BJ (cell line): ENCODE data around the gene FGFR3. TPM values are rescaled to one million over a fixed set of nuclear protein-coding genes. Genes with fewer than 3 reads are reported as not detected.

Experiments used
- CTCF ChIA-PET: fragments of 350-600 bp; formaldehyde crosslinking; extraction: SDS; loops from one replicate; lab custom pipeline; 2021; ENCODE audit warnings: antibody characterized with exemption, inconsistent platforms; lab: Yijun Ruan, JAX
- POLR2A ChIA-PET: fragments of 300-600 bp; sonication (Branson Sonifier 250); formaldehyde crosslinking; extraction: SDS; loops from one replicate; lab custom pipeline; 2021; ENCODE audit warnings: antibody characterized with exemption; lab: Charles Lee
- DNase-seq: peaks from one replicate; pipeline ENCODE4 v3.0.0-alpha.2; 2011; ENCODE audit warnings: low read depth
- H3K27me3 ChIP-seq: 2 replicates; pipeline ENCODE4 v1.6.0; 2011; ENCODE audit warnings: low read length; ENCODE audit not compliant: control insufficient read depth, insufficient read depth
- H3K36me3 ChIP-seq: 2 replicates; pipeline ENCODE4 v1.5.1; 2011; ENCODE audit warnings: low read length; ENCODE audit not compliant: control insufficient read depth, insufficient read depth
- H3K4me3 ChIP-seq: 2 replicates; pipeline ENCODE4 v1.5.1; 2011; ENCODE audit warnings: low read depth, mild to moderate bottlenecking, control low read depth, low read length
- polyA plus RNA-seq: library from polyadenylated mRNA; depleted of rRNA; stranded (reverse); fragments of >200 nt; gene quantifications from 2 replicates; pipeline ENCODE4 v1.2.3, GENCODE V29; 2011
- TF ChIP-seq, protein P1 (sequence below): IDR thresholded peaks from 2 replicates; pipeline ENCODE4 v1.5.1; 2011; ENCODE audit warnings: low read depth, mild to moderate bottlenecking, control low read depth, inconsistent platforms, low read length, moderate library complexity; ENCODE audit not compliant: insufficient read depth

FGFR3 gene
- polyA plus RNA-seq, 1 experiment, result 1.0 TPM

DNA sequence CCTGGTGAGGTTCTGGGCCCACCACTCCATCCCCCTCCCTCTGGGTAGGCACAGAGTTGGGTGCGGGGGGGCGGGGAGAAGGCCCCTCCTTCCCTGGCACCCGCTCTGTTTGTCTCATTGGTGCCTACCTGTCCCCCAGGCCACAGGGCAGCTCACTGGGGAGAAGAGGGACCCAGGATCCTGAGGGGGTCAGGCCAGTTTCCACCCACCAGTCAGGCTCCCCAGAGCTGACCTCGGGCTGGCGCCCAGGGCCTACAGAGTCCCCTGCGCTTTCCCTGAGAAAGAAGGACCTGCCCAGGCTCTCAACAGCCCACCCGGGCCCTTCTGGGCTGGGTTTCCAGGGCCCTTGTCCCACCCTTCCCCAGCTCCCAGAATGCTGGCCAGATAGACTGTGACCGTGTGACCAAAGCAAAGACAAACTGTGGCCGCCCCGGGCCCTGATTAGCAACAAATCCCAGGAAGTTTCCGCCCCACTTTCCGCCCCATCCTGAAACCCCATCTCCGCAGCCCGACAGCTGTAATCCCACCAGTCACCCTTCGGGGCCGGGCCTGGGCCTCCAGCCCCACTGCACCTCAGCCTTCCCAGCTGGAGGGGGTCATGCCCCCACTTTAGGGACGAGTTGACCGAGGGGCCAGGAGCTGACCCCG, 33.8 kb upstream of the FGFR3 start:
- ChIA-PET POLR2A (no interaction called here), CTCF (interaction anchor here (0.6 to 1.7 kb wide), 4 partner anchors 12 to 141 kb away, joined by 3 to 11 read pairs (median 5); no protein-coding TSS in a partner anchor)
- Histone ChIP-seq H3K36me3 (no peaks in the 10 kb centered on the region), H3K4me3 (no peak overlapping the region), H3K27me3 (no peaks in the 10 kb centered on the region)
- TF ChIP-seq, protein P1, sequence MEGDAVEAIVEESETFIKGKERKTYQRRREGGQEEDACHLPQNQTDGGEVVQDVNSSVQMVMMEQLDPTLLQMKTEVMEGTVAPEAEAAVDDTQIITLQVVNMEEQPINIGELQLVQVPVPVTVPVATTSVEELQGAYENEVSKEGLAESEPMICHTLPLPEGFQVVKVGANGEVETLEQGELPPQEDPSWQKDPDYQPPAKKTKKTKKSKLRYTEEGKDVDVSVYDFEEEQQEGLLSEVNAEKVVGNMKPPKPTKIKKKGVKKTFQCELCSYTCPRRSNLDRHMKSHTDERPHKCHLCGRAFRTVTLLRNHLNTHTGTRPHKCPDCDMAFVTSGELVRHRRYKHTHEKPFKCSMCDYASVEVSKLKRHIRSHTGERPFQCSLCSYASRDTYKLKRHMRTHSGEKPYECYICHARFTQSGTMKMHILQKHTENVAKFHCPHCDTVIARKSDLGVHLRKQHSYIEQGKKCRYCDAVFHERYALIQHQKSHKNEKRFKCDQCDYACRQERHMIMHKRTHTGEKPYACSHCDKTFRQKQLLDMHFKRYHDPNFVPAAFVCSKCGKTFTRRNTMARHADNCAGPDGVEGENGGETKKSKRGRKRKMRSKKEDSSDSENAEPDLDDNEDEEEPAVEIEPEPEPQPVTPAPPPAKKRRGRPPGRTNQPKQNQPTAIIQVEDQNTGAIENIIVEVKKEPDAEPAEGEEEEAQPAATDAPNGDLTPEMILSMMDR, result no peak
- DNase-seq, result no peak

DNA sequence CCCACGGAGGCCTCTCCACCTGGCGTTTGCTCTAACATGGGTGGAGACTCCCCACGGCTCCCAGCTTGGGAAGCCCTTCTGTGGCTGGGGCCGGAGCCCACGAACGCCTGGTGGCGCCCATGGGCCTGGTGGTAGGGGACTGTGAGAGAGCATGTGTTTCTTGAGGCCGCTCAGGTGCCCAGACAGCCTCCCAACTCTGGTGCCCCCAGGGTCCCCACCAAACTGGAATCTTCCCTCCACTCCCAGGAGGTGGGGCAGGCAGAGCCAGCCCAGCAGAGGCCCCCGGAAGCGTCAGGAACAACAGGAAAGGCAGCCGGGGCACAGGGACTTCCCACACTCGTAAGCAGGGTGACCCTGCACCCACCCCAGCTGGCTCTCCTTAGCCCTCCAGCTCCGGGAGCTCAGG, 33.3 kb upstream of the FGFR3 start:
- Histone ChIP-seq H3K36me3 (no peaks in the 10 kb centered on the region), H3K4me3 (no peak overlapping the region), H3K27me3 (no peaks in the 10 kb centered on the region)
- POLR2A ChIA-PET, result no interaction called here
- TF ChIP-seq, protein P1, result no peak
- CTCF ChIA-PET, result interaction anchor here (1.0 to 1.7 kb wide), 3 partner anchors 12 to 140 kb away, joined by 3 to 11 read pairs (median 7); no protein-coding TSS in a partner anchor
- DNase-seq, result no peak

DNA sequence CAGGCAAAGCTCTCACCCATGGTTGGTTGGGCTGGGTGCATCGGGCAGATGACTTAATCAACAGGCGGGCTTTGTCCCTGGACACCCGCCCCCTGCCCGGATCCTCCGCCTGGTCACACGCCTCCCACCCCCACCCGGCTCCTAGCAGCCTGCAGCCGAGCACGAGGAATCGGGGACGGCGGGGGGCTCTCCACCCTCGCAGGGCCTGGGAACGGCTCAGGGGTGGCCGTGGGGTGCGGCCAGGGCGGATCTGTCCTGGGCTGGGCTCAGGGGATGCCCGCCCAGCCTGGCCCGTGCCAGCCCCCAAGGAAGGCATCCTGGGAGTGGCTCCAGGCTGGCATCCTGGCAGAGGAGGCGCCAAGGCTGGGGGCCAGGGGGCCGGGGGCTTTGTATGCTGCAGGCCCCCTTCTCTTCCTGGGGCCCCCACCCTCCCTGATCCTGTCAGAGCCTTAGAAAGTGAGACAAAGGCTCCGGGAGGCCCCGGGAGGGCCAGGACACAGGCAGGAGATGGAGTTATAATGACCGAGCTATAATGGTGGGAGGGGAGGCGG, 32.5 kb upstream of the FGFR3 start:
- CTCF ChIA-PET, result interaction anchor here (1.7 kb wide), 2 partner anchors 13 to 48 kb away, joined by 7 to 11 read pairs; no protein-coding TSS in a partner anchor
- Histone ChIP-seq H3K27me3 (no peaks in the 10 kb centered on the region), H3K4me3 (no peak overlapping the region), H3K36me3 (no peaks in the 10 kb centered on the region)
- TF ChIP-seq, protein P1, result no peak
- POLR2A ChIA-PET, result no interaction called here
- no peak for DNase-seq

DNA sequence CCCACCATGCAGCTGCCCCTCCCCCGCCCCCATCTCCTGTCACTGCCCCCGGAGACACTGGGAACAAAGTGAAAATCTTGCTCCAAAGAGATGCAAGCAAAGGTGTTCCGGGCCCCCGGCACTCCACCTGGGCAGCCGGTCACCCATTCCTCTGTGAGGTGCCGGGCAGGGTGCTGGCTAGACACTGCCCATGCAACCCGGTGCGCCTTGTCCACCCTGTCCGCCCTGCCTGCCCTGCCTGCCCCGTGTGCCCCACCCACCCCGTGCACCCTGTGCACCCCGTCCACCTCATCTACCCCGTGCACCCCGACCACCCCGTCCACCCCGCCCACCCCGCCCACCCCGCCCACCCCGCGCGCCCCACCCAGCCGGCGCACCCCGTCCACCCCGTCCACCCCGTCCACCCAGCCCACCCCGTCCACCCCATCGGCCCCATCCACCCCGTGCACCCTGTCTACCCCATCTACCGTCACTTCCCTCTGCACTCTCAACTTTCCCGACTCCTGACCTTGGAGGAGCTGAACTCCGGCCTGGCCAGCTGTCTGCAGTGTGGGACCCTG, 31.9 kb upstream of the FGFR3 start:
- no peak for DNase-seq
- Histone ChIP-seq H3K27me3 (no peaks in the 10 kb centered on the region), H3K4me3 (no peak overlapping the region), H3K36me3 (no peaks in the 10 kb centered on the region)
- TF ChIP-seq, protein P1, result no peak
- POLR2A ChIA-PET, result no interaction called here
- CTCF ChIA-PET, result interaction anchor here (1.7 kb wide), 1 partner anchor 48 kb away, joined by 7 read pairs; no protein-coding TSS in a partner anchor
